Dermis blood vessel endothelial cell (primary cell): Measurements from ENCODE around the gene ALPL. TPM values are rescaled to one million over a fixed set of nuclear protein-coding genes. Genes with fewer than 3 reads are reported as not detected.
A peak's percentile ranks its signal among the peaks of the same experiment; 100 is the strongest.
"Not testable (repeated sequence)": the region's sequence is repeated elsewhere in the genome, so short reads cannot be mapped to it uniquely, and the experiment has no call there.

Experiments used
- DNase-seq: peaks from one replicate; pipeline ENCODE4 v3.0.0; 2010
- total RNA-seq: library from RNA; depleted of rRNA; stranded (reverse); fragments of >200 nt; gene quantifications from 2 replicates; pipeline ENCODE4 v1.2.3, GENCODE V29; 2014

ALPL gene
- total RNA-seq, 1 donor from 2014 or later: 0.34 TPM

- peak; percentile 62 for DNase-seq
Measured at GRCh38 chr1:21508580-21509350, 458 bp upstream of the ALPL start.

- no peak for DNase-seq
Measured at GRCh38 chr1:21510113-21510493, 880 bp downstream of the ALPL start.

- no peak for DNase-seq
Measured at GRCh38 chr1:21510885-21511578, 1.8 kb downstream of the ALPL start.

- no peak for DNase-seq
Measured at GRCh38 chr1:21511579-21512522, 2.6 kb downstream of the ALPL start.

- no peak for DNase-seq
Measured at GRCh38 chr1:21514245-21514644, 5.0 kb downstream of the ALPL start.

- no peak for DNase-seq
Measured at GRCh38 chr1:21517161-21517589, 8.0 kb downstream of the ALPL start.

- no peak for DNase-seq
Measured at GRCh38 chr1:21517660-21518480, 8.6 kb downstream of the ALPL start.

GRCh38 chr1:21518774-21519455 lies 9.7 kb downstream of the ALPL start:
- DNase-seq: no peak

GRCh38 chr1:21519486-21520070 lies 10.4 kb downstream of the ALPL start:
- DNase-seq: not testable (repeated sequence)

- no peak for DNase-seq
Measured at GRCh38 chr1:21520899-21521716, 11.9 kb downstream of the ALPL start.

- DNase-seq: no peak
Measured at GRCh38 chr1:21521717-21522060, 12.5 kb downstream of the ALPL start.

GRCh38 chr1:21522525-21523038 lies 13.4 kb downstream of the ALPL start:
- DNase-seq: no peak

GRCh38 chr1:21523297-21523813 lies 14.1 kb downstream of the ALPL start:
- DNase-seq: no peak

GRCh38 chr1:21524220-21524619 lies 15.0 kb downstream of the ALPL start:
- DNase-seq: no peak

- DNase-seq: no peak
Measured at GRCh38 chr1:21524686-21525339, 15.6 kb downstream of the ALPL start.

GRCh38 chr1:21525340-21525717 lies 16.1 kb downstream of the ALPL start:
- no peak for DNase-seq

- DNase-seq: no peak
Measured at GRCh38 chr1:21526441-21526840, 17.2 kb downstream of the ALPL start.

- DNase-seq: no peak
Measured at GRCh38 chr1:21530368-21531016, 21.3 kb downstream of the ALPL start.

GRCh38 chr1:21531241-21531640 lies 22.0 kb downstream of the ALPL start:
- no peak for DNase-seq
